ENCODE data around the gene CDC26.
"Not testable (repeated sequence)": the region's sequence is repeated elsewhere in the genome, so short reads cannot be mapped to it uniquely, and the experiment has no call there.

The CDC26 gene

GRCh38 chr9:113290052-113290607 lies 14.8 kb upstream of the CDC26 start:
- no peak for FAIRE-seq

DNA sequence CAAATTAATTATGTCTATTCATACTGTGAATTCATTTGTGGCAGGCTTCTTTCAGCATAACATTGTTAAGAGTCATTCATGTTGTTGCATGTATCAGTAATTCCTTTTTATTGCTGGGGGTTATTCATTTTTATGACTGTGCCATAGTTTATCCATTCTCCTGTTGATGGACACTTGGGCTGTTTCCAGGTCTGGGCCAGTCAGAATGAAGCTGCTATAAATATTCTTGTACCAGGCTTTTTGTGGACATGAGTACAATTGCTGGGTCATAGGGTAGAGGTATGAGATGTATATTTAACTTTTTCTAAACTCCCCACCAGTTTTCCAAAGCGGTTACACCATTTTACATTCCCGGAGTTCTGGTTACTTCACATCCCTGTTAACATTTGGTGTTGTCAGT lies 13.7 kb upstream of the CDC26 start:
- no peak for FAIRE-seq

GRCh38 chr9:113281356-113281755 lies 6.0 kb upstream of the CDC26 start:
- FAIRE-seq: no peak

GRCh38 chr9:113278840-113279239 lies 3.5 kb upstream of the CDC26 start:
- no peak for FAIRE-seq

- FAIRE-seq: no peak
Observed at GRCh38 chr9:113274474-113275156, 757 bp downstream of the CDC26 start.

- no peak for FAIRE-seq
Observed at GRCh38 chr9:113269871-113270270, 5.5 kb downstream of the CDC26 start.

- no peak for FAIRE-seq
Observed at GRCh38 chr9:113269355-113269754, 6.0 kb downstream of the CDC26 start.

DNA sequence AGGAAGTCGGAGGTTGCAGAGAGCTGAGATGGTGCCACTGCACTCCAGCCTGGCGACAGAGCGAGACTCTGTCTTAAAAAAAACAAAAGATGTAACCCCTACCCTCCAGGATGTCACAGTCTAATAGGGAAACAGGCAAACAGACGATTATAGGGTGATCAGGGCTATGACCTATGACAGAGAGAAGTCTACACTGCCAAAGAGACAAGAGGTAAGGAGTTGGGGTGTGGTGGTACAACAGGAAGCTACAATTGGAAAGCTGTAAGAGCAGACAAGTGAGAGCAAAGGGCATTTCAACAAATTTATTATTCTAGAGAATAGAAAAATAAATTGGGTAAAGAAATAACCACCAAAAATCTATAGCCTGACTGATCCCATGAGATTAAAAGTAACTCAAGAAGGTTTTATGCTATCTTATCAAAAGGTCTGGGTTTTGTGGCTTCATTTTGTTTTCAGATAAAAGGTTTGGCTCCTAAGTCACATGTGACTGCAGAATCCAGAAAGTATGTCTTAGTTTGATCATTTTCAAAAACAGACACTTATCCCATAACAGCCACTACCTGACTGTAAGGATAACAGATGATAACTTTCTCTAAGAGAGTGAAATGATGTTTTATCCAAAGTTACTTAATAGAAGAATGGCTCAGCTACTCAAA lies 7.3 kb downstream of the CDC26 start:
- no peak for FAIRE-seq

- FAIRE-seq: no peak
Observed at GRCh38 chr9:113266174-113266573, 9.2 kb downstream of the CDC26 start.

GRCh38 chr9:113261917-113262671 lies 13.3 kb downstream of the CDC26 start:
- no peak for FAIRE-seq

DNA sequence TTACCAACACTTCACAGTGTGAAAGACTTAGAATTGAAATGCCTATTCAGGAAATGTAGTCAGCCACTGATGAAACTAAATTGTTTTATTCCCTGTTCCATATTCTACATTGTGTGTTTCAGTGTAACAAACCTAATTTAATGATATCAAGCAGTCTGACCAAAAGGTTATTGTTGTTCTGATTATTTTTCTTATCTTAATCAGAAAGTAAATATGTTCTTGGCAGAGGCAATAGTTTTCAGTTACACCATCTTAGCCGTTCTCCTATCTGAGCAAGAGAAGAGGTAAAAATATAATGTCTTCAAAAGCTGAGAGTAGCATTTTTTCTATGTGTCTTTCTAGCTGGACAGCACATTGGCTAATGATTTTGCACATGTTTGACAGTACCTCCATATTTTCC lies 17.1 kb downstream of the CDC26 start:
- FAIRE-seq: no peak

GRCh38 chr9:113257863-113258262 lies 17.5 kb downstream of the CDC26 start:
- FAIRE-seq: no peak

DNA sequence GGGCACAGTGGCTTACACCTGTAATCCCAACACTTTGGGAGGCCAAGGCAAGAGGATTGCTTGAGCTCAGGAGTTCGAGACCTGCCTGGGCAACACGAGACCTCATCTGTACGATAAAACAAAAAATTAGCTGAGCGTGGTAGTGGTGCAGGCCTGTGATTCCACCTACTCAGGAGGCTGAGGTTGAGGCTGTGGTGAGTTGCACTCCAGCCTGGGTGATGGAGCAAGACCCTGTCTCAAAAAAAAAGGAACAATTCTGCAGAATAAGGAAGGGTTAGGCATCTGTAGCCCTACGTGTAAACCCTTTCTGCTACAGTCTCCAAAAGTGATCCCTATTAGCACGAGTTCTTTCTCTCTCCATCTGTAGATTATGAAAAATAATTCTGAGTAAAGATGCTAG lies 19.9 kb downstream of the CDC26 start:
- no peak for FAIRE-seq

DNA sequence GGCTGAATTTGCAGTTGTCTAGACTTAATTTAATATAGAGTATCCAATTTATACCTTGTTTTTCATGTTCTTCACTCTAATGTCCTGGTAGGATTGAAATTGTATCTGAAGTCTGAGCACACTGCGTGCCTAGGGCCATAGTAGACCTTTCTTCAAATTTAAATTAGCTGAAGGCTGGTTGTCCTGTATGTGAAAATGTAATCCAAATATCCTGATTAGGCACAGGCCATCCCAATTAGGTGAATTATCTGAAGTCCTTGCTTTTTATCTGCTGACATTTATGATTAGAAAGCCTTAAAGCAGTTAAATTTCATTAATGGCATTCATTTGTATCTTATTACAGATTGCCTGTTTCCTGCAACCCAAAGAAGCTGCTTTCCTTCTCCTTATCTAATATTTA lies 20.4 kb downstream of the CDC26 start:
- FAIRE-seq: no peak

DNA sequence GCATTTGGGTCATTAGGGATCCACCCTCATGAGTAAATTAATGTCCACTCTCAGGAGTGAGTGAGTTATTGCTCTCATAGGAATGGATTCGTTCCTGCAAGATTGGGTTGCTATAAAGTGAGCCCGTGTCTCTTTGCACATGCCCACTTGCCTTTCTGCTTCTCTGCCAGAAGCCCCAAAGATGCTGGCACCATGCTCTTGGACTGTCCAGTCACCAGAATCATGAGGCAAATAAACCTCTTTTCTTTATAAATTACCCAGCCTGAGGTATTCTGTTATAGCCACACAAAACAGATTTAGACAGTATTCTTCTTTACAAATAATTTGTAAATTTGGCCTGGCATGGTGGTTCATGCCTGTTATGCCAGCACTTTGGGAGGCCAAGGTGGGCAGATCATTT lies 24.6 kb downstream of the CDC26 start:
- no peak for FAIRE-seq

- not testable (repeated sequence) for FAIRE-seq
Observed at GRCh38 chr9:113249661-113250060, 25.7 kb downstream of the CDC26 start.

- no peak for FAIRE-seq
Observed at GRCh38 chr9:113247640-113248039, 27.7 kb downstream of the CDC26 start.

- no peak for FAIRE-seq
Observed at GRCh38 chr9:113246928-113247327, 28.4 kb downstream of the CDC26 start.

DNA sequence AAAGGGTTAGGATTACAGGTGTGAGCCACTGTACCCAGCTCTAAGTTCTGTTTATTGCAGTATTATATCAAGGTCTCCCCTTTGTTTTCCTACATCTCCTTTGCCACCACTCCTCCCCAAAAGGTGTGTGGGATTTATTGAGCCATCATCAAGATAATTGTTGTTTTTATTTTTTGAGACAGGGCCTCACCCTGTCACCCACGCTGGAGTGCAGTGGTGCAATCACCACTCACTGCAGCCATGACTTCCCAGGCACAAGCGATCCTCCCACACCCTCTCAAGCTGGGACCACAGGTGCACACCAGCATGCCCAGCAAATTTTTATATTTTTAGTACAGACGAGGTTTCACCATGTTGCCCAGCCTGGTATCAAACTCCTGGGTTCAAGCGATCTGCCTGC lies 29.5 kb downstream of the CDC26 start:
- FAIRE-seq: no peak

DNA sequence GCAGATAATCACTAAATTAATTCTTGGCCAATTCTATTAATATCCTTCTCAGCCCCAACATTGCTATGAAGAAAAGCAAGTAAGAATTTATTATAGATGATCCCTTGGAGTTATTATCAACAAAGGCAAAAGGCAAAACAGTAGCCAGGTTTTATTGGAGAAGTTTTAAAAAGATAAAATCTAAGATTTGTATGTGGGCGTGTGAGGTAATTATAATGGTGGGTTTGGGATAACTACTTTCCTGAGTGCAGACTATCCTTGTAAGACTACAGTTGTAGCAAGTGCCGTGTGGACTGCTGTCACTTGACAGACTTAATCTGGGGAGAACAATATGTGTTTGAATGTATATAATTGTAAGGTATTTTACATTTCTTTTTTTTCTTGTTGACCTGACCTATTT lies 30.8 kb downstream of the CDC26 start:
- no peak for FAIRE-seq

- FAIRE-seq: no peak
Observed at GRCh38 chr9:113241161-113241560, 34.2 kb downstream of the CDC26 start.

DNA sequence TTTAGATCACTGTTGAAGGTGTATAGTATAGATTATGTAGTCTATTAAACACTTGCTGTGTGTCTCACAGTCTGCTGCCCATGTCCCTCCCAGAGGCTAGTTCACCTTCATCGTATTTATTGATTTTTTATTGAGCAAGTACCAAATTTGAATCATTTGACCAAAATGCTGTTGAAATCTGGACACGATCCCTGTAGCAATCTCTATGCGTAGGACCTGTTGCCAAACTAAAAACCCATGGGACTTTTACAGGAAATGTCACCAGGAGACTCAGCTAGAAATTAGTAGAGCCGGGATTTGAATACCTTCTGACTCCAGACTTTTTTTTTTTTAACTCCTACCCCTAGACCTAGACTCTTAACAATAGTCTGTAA lies 36.5 kb downstream of the CDC26 start:
- no peak for FAIRE-seq

DNA sequence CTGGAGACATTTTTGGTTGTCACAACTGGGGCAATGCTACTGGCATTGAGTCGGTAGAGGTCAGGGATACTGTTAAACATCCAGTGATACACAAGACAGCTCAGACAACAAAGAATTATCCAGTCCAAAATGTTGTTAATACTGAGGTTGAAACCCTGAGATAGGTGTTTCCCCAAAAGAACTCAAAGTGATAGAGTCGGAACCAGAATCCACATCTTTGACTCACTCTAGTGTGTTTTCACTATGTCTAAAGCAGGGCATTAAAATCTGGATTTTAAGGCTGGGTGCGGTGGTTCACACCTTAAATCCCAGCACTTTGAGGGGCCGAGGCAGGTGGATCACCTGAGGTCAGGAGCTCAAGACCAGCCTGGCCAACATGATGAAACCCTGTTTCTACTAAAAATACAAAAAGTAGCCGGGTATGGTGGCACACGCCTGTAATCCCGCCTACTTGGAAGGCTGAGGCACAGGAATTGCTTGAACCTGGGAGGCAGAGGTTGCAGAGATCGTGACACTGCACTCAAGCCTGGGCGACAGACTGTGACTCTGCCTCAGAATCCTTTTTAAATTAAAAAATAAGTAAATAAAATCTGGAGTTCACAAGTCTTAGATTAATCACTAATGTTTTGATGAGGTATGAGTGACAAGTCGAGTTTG lies 37.0 kb downstream of the CDC26 start:
- no peak for FAIRE-seq
